ENCODE measurements around the gene TTC3. TPM values are rescaled to one million over a fixed set of nuclear protein-coding genes. Genes with fewer than 3 reads are reported as not detected.

The TTC3 gene
- total RNA-seq, 1 donor = 372 TPM

DNA sequence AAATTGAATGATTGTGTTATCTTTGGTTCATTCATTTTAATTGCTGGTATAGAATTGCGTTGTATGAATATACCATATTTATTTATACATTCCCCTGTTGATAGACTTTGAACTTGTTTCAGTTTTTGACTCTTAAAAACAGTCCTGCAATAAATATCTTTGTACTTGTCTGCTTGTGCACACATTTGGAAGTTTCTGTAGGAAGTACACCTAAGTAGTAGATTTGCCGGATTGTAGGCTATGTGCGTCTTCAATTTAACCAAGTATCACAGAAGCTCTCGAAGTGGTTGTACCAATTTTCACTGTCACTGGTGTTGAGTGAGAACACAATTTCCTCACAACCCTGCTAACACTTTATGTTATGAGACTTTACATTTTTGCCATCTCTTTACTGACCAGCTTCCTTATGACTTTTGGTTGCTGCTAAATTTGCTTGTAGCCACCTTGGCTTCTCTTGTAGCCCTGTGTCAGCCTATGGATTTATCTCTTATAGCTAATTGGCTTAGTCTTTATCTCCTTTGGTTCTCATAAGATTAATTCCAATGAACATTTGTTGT is 2.2 kb downstream of the TTC3 start:
- peak overlapping the region; percentile 92 for H3K4me3 ChIP-seq (ENCODE audit: low read depth, low read length)
- no peak for DNase-seq (ENCODE audit: low read depth)

DNA sequence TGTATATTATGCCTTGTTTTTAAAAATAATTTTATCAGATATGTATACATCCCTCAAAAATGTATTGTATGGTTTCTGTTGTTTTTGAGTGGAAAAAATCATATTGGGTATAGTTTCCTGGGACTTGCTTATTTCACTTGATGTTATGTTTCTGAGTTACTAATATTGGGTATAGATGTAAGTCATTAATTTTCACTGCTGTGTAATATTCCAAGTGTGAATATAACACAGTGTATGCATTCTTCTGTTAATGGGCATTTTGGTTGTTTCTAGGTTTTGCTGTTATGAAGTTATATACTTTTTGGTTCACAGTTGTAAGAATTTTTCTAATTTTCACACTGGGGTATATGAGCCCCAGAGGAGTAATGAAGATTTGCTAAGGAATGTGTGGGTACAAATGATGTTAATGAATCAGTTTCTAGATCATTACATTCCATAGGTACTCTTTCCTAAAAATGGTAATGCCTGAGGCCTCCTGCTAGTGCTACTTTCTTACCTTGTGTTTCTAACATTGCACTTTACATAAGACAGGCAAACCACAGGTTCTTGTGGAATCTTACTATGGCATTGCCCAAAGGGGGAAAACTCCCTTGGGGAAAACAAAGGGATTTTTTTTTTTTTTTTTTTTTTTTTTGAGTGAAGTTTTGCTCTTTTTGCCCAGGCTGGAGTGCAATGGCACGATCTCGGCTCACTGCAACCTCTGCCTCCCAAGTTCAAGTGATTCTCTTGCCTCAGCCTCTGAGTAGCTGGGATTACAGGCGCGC is 3.2 kb downstream of the TTC3 start:
- no peak overlapping the region for H3K4me3 ChIP-seq (ENCODE audit: low read depth, low read length)
- DNase-seq (ENCODE audit: low read depth) = no peak
- no peak for TF ChIP-seq CTCF (IDR thresholded peaks at IDR 0.05; ENCODE audit: insufficient read depth, low read length)

More for the DNA sequence above, 2.2 kb downstream of the TTC3 start:
- no peak for TF ChIP-seq CTCF (IDR thresholded peaks at IDR 0.05; ENCODE audit: insufficient read depth, low read length)

- no peak overlapping the region for H3K4me3 ChIP-seq (ENCODE audit: low read depth, low read length)
- DNase-seq (ENCODE audit: low read depth) = no peak
- TF ChIP-seq CTCF (IDR thresholded peaks at IDR 0.05; ENCODE audit: insufficient read depth, low read length) = no peak
Measured at GRCh38 chr21:37077403-37077802, 4.3 kb downstream of the TTC3 start.

GRCh38 chr21:37079211-37079824 is 6.3 kb downstream of the TTC3 start:
- H3K4me3 ChIP-seq (ENCODE audit: low read depth, low read length) = no peak overlapping the region
- no peak for DNase-seq (ENCODE audit: low read depth)
- peak; percentile 10 for TF ChIP-seq CTCF (IDR thresholded peaks at IDR 0.05; ENCODE audit: insufficient read depth, low read length)

DNA sequence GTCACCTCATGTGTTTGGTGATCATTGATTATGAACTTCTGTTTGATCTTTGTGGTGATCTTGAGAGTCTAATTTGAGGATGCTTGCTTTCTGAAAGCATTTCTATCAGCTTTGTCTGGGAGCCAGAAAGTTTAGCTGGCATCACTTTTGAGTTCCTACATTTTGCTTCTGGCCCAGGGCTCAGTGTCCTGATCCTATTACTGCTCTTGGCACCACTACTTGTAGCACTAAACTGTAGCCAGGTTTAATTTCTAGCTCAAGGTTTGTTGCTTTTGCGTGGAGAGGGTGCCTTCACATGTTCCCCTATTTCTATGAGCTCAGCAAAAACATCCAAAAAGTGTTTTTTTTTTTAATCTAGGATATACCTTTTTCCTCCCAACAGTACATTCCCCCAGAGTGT is 9.3 kb downstream of the TTC3 start:
- no peak overlapping the region for H3K4me3 ChIP-seq (ENCODE audit: low read depth, low read length)
- no peak for TF ChIP-seq CTCF (IDR thresholded peaks at IDR 0.05; ENCODE audit: insufficient read depth, low read length)
- DNase-seq (ENCODE audit: low read depth) = no peak

DNA sequence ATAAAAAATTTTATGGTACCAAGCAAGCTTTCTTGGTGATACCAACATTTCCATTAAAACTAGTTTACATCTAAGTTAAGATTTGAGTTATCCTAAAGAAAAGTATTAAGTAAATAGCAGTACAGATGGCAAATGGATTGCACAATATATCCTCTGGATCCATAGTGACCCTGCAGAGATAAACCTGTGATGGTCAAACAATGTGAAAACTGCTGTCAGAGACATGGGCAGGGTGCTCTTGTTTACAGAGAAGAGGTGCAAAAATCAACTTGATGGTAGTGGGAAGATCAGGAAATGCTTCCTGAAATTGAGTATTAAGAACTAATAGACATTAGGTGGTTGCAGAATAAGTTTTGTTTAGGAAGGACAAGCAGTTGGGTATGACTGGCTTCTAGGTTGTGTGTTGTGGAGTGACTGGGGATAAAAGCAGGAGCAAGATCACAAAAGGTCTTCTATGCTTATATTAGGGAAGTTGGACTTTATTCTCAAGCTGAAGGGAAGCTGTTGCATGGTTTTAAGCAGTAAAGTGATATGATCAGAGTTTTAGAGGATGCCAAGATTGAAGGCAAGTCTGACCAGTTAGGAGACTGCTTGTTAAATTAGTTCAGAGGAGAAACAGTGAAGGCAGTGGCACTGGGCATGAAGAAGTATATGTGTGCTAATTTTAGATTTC is 9.9 kb downstream of the TTC3 start:
- no peak for DNase-seq (ENCODE audit: low read depth)
- no peak for TF ChIP-seq CTCF (IDR thresholded peaks at IDR 0.05; ENCODE audit: insufficient read depth, low read length)

More for the DNA sequence above, 9.9 kb downstream of the TTC3 start:
- H3K4me3 ChIP-seq (ENCODE audit: low read depth, low read length) = no peak overlapping the region
